Upper lobe of left lung (tissue), 4 donors: ENCODE measurements around the gene CDK5RAP2.

Source experiments
- POLR2A ChIP-seq, 4 donors: fragments of 450-650 bp; IDR thresholded peaks; one replicate each; pipeline ENCODE4 v1.5.1; 2016 to 2017; ENCODE audit warnings: antibody characterized with exemption in 4 of 4, mild to moderate bottlenecking in 2 of 4
- POLR2AphosphoS5 ChIP-seq, 2 donors: sonication (generic); formaldehyde crosslinking; IDR thresholded peaks; one replicate each; pipeline ENCODE4 v1.5.1; 2017; ENCODE audit warnings: antibody characterized with exemption in 2 of 2

GRCh38 chr9:120485788-120486187 lies 94.2 kb downstream of the CDK5RAP2 start:
- no peak for TF ChIP-seq POLR2AphosphoS5 (IDR thresholded peaks at IDR 0.05)
- no peak for TF ChIP-seq POLR2A (IDR thresholded peaks at IDR 0.05)
